NCI-H69 (cell line): ENCODE measurements around the gene FAM111A.
"Not testable (repeated sequence)": the region's sequence is repeated elsewhere in the genome, so short reads cannot be mapped to it uniquely, and the experiment has no call there.

Experiments used
- DNase-seq: peaks from one replicate; lab custom pipeline; 2025; lab: John Stamatoyannopoulos, UW

FAM111A gene, protein sequence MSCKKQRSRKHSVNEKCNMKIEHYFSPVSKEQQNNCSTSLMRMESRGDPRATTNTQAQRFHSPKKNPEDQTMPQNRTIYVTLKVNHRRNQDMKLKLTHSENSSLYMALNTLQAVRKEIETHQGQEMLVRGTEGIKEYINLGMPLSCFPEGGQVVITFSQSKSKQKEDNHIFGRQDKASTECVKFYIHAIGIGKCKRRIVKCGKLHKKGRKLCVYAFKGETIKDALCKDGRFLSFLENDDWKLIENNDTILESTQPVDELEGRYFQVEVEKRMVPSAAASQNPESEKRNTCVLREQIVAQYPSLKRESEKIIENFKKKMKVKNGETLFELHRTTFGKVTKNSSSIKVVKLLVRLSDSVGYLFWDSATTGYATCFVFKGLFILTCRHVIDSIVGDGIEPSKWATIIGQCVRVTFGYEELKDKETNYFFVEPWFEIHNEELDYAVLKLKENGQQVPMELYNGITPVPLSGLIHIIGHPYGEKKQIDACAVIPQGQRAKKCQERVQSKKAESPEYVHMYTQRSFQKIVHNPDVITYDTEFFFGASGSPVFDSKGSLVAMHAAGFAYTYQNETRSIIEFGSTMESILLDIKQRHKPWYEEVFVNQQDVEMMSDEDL

DNA sequence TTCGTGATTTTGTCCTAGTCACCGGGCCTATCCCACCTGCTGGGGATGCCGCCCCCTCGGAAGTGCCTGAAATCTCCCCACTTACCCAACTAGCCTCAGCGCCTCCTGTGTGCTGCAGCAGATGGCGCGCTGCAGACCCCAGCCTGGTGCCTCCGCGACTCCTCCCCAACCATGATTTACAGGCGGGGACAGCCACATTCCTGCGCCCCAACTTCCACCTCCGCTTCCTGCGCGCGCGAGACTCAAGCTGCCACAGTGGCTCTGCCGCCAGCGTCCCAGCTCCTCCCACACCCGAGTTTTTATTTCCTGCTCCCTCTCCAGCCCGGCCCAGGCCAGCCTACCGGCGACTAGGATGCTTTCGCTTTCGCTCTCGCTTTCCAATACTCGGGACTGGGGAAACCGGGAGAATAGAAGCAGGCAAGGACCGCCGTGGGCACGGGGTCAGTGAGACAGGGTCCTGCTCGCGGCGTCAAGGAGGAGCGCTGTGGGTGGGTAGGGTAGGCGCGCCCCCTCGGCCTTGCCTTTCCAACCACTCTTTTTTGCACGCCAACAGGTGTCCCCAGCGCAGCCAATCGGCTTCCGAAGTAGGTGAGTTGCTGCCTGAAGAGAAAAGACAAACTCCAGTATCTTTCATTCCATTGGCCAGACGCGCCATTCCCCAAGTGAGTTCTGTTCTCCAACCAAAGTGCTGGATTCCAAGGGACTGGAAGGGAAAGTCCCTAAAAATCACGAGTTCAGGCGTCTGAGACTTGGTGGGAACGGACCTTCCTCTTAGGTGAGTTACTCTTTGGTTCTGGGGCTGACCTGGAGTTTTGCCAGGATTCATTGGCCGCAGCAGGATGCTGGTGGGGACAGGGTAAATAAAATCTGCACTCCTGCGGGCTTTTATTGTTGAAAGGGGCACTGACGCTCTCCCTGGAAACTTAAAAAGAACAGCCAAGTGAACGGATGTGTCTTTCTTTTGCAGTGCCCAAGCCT, at the start of gene FAM111A:
Gene FAM111A (plus strand): TSS at position 327 of the 978 bp plus-strand sequence. CDS start 6,017 bp downstream, outside the sequence.
- peak; percentile 94 for DNase-seq

DNA sequence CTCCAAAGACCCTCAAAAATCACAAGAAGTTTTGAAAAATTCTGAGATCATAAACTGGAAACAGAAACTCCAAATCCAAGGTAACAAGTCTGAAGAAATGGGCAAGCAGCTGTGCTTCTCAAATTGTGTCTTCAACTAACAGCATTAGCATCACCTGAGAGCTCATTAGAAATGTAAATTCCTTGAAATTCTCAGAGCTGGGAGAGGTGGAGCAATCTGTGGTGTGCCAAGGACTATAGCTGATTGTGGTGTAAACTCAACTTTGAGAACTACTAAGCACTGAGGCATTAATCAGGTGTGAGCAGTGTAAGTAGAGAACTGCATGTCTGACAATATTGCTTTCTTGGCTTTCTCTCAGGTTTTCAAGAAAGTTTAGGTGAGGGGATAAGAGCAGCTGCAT, 49.1 kb upstream of the FAM111A start:
- not testable (repeated sequence) for DNase-seq

DNA sequence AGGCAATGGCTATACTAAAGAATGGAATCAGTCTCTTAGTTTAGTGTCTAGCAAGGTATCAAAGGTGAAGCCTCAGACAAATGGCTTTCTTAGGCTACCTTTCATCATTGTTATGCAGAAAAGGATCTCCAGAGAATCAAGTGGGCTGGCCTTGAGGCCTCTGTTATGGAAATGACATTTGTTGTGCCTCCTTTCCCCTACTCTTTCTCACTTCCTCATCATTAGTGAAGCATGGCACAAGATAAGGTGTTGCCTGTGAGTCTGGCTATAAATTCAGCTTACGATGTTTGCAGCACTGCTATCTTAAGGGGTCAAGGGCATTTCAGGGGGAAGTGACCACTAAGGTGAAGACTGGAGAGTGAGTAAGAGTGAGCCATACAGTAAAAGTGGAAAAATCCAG, 47.4 kb upstream of the FAM111A start:
- DNase-seq, result not testable (repeated sequence)

DNA sequence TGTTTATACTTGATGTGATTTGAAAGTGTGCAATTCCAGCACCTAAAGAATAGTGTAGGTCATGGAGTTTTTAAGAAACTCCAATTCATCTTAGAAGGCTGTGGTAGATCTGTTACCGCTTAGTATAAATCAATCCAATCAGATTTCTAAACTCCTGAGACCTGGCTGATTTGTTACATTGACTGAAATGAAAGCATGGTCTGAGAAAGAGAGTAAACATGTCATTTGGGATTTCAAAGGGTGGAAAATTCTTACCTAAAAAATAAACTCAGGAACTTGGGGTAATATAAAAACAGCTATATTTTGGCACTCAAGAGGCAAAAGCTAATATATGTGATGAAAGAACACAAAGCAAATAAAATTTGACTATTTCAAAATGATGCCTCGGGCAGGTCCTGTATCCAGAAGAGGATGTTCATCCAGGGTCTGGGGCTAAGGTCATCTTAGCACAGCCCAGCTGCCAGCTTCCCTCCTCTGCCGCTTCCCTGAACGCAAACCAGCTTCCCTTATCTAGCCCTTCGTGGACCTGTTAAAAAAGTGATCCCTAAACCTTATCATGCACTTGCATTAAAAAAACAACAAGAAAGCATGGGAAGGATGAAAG, 46.6 kb upstream of the FAM111A start:
- not testable (repeated sequence) for DNase-seq

DNA sequence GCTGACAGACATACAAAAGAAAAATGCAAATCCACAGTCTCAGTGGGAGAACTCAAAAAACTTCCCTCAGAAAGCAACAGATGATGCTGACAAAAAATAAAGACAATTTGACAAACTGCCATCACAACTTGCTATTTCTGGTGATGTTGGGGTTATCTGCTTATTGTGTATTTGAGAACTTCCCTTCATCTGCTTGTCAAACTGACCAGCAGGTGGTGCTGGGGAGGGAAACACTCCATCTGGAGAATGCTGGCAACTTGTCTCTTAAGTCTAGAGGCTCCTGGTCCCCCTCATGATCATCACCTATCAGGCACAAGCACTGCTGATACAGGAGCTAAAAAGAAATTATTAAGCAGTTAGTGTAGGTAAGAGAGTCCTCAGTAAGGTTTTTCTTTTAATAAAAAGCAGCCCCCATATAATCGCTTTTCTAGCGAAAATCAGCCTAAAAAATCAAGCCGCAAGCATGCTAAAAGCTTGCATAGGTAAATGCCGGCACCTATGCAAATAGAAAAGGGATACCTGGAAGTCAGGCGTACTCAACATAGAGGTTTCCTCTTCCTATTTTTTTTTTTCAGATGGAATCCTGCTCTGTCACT, 45.4 kb upstream of the FAM111A start:
- peak; percentile 63 for DNase-seq

DNA sequence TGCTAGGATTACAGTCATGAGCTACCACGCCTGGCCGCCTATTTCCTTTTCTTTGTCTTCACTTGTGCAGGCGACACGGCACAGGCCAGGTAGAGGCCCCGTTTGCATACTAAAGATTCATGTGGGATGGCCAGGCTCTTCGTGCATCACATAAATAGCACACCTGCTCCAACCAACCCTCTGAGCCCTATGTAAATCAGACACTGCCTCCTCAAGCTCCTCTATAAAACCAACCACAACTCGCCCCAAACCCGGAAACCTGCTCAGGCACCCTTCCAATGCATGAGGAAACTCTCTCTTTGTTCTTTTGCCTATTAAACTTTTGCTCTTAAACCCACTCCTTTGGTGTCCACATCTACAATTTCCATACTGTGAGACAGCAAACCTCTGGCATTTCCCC, 44.7 kb upstream of the FAM111A start:
- DNase-seq, result not testable (repeated sequence)

DNA sequence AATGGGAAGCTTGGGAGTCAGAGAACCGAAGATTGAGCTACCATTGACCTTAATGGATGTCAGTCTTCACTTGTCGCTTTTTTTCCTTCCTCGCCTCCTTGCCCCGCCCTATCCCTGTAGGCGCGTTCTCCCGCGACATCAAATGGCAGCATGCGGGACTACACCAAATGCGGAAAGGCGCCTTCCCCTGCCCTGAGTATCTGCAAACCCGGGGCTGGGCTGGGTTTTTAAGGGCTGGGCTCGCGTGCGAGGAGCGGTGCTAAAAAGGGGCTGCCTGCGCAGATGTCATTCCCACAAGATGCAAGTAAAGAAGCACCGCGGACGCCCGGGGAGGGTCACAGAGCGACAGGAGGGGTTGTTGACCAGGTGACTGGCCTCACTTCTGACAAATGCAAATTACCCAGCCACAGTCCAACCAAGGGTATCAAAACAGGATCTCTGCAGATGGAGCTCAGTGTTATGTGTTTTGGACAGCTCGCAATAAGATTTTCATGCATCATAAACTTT, 40.3 kb upstream of the FAM111A start:
- no peak for DNase-seq

DNA sequence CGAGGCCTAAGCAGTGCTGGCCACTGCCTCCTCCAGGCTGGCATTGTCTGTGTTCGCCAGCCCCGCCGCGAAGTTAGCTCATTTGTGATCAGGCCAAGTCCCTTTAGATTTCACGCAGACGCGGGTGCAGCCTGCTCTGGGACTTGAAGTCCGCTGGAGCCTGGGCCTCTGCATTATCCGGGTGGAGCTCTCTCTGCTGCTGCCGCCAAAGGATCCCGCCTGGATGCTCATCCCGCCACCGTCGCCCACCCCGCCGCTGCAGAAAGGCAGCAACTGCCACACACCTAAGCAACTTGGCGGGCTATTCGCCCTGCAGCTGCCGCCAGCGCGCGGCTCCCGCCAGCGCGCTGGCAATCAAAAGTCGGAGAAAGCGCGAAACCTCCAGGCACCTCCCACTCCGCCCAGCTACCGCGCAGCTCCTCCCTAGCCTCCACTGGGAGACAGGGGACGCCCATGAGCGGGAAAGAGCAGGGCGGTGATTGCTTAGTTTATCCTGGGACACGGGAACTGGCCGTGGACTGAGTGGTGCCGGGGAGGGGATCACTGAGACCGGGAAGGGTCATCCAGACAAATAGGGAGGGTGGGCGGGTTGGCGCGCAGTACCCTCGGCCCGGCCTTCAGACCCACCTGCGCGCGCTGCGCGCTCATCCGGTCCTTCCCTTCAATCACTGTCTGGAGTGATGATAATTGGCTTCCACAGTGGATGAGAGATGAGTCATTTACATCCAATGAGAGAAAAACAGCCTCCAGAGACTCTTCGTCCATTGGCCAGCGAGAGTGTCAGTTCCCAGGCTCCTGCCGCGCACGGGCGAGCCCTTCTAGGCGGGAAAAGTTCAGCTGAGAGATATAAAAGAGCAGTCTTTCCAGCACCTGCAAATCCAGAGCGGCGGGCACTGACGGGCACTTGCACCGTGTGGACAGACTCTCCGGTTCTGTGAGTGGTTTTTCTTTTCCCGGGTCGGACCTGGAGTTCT, 36.0 kb upstream of the FAM111A start, which contains the start of gene FAM111B:
Gene FAM111B (plus strand): TSS at position 875 of the 974 bp plus-strand sequence. CDS start 2,389 bp downstream, outside the sequence.
- peak; percentile 99 for DNase-seq

DNA sequence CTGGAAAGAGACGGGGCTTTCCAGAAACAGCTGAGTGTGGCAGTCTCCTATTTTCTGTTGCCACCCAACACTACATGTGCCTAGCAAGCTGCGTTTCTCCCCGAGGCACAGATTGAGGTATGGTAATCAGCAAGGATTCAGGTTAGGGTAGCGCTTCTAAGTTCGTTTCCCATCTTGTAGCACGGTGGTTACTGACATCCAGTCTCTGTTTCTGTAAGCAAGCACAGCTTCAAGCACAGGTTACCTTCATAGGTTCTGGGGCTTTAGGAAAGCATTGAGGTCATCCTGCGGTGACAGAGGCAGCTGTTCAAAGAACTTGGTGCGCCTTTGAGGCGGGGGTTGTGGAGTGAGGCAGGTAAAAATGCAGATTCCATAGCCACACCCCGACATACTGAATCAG, 34.9 kb upstream of the FAM111A start:
- peak; percentile 74 for DNase-seq

DNA sequence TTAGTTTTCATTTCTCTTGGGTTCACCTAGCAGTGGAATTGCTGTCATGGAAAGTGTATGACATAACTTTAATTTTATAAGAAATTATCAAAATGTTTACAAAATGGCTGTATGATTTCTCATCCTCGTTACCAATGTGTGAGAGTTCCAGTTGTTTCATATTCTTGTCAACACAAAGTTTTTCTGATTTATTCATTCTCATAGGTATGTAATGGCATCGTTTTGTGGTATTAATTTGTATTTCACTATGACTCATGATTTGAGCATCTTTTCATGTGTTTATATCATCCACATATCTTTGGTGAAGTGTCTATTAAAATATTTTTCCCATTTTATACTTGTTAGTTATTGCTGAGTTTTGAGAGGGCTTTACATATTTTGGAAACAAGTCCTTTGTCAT, 30.2 kb upstream of the FAM111A start:
- no peak for DNase-seq

DNA sequence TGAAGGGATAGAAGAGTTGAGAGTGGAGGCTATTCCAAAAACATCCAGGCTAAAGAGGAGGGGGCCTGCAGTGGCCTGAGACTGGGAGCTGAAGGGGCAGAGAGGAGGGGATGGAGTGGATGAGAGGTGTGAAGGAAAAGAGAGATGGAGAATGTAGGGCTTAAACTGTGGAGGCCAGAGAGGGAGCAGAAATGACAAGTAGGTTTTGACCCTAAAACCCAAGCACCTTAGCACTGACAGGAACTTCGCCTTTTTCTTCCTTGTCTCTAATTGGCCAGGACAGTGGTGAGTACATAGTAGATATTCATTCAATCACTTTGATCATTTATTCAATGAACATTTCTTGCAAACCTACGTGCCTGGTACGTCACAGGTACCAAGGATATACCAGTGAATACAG, 28.3 kb upstream of the FAM111A start:
- DNase-seq, result no peak

DNA sequence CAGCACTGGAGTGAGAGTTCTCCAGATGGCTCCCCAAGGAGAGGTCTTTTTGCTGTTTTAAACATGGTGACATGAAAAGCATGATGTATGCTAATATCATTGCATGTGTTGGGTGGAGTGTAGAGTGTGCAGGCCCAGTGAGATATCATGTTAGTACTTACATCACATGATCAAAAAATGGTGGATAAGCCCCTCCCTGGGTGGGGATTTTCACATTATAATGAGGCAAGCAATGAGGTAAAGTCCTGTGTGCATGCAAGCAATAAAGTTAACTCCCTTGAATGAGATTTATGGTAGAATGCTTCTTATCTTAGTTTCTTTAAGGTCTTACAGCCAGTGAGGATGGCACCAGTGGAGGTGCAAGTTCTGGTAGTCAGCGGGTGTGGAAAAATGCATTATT, 27.1 kb upstream of the FAM111A start:
- DNase-seq, result no peak

DNA sequence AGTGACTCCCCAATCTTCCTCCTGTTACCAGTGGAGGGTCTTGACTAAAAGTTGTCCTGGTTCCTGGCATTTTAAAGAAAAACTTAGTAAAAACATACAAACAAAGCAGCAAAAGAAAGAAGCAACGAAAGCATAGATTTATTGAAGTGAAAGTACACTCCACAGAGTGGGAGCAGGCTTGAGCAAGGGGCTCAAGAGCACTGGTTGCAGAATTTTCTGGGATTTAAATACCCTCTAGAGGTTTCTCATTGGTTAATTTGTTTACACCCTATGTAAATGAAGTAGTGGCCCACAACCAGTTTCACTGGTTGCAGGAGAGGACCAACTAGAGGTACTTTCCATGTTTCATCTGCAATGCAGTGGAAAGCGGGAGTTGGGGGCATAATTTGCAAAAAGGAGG, 24.9 kb upstream of the FAM111A start:
- no peak for DNase-seq

DNA sequence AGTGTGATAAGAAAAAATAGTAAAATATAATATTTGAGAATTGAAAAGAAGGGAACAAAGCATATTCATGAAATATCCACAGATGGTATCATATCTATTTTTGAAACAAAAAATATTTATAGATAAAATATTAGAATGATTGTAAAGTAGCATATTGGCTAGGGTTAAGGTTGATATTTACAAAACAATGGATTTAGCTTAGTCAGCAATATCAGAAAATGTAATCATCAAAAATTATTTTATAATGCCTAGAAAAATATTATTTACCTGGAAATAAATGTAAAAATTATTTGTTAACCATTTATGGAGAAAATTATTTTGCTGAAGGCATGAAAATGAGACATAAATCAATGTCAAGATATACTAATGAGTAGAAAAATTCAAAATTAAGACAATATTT, 22.8 kb upstream of the FAM111A start:
- DNase-seq, result no peak

DNA sequence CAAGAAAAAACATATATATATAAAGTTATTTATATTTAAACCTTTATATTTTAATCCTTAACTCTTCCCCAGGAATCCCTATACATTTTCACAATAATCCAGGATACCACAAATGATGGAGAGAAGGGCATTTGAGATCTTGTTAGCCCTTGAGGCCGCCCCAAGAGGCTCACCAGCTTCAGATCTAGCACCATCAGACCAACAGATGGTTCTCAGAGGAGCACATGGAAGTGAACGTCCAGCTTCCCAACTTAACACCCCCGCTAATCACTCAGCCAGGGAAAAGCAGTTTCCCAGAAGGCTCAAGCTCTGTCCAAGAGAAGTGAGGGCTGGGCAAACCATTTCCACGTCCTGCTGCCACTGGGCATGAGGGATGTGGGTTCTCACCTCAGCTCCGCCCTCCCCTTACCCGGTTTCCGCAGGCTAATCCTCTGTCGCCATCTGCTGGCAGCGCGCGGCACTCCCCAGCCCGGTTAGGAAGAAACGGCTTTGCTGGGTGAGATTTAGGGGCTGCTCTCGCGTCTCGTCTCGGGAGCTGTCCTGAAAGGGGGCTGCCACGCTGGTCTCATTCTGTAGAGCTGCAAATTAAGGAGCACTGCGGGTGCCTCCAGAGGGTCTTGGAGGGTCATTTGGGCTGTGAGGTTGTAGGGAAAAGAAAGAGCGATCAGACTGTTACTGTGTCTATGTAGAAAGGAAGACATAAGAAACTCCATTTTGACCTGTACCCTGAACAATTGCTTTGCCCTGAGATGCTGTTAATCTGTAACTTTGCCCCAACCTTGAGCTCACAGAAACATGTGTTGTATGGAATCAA, 6.8 kb upstream of the FAM111A start:
- DNase-seq, result peak; percentile 83

DNA sequence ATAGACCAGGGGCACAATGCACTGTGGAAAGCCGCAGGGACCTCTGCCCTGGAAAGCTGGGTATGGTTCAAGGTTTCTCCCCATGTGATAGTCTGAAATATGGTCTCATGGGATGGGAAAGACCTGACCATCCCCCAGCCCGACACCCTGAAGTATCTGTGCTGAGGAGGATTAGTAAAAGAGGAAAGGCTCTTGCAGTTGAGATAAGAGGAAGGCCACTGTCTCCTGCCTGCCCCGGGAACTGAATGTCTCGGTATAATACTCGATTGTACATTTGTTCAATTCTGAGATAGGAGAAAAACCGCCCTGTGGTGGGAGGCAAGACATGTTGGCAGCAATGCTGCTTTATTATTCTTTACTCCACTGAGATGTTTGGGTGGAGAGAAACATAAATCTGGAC, 6.1 kb upstream of the FAM111A start:
- not testable (repeated sequence) for DNase-seq

DNA sequence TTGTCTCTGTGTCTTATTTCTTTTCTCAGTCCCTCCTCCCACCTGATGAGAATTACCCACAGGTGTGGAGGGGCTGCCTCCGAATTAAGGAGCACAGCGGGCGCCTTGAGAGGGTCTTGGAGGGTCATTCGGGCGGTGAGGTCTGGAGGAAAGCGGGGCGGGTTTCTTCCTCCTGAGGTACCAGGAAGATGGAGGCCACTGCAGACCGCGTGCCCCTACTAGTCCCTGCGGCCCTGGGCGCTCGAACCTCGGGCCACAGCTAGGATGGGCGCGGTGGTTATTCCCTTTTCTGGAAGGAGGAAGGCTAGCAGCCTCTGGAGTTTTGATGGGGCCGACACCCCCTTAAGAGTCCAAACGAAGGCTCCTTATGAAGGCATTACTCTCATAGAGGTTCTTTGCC, 5.5 kb upstream of the FAM111A start:
- no peak for DNase-seq

DNA sequence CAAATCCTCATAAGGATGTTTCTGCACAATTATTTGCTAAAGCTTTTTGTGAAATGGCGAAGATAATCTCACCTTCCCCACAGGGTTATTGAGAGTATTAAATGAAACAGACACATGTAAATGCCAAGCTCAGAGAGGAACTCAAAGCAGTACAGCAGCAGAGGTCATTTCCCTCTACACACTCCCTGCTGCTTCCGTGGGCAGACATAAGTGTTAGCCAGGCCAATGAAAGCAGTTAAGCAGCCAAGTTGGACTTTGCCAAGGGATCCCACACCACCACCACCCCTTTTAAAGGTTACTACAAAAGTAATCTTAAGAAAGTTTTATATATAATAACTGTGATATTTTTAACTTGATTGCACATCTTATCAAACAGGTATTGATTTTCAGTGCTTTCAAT, 4.0 kb upstream of the FAM111A start:
- DNase-seq, result no peak

DNA sequence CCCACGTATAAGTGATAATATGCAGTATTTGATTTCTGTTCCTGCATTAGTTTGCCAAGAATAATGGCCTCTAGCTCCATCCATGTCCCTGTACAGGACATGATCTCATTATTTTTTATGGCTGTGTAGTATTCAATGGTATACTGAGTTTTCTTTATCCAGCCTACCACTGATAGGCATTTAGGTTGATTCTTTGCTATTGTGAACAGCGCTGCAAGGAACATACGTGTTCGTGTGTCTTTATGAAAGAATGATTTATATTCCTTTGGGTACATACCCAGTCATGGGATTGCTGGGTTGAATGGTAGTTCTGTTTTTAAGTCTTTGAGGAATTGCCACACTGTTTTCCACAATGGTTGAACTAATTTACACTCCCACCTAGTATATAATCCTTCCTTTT, 1.5 kb upstream of the FAM111A start:
- no peak for DNase-seq
